Measurements from ENCODE around the gene PYGL. TPM values are rescaled to one million over a fixed set of nuclear protein-coding genes. Genes with fewer than 3 reads are reported as not detected.

PYGL gene
- total RNA-seq, 1 experiment from 2014 or later, result 174 TPM

GRCh38 chr14:50977863-50978528 is 33.7 kb upstream of the PYGL start:
- Histone ChIP-seq H3K4me3 (ENCODE audit: low read length) (no peak overlapping the region), H3K4me1 (ENCODE audit: insufficient read depth, low read length) (no peaks in the 10 kb centered on the region), H3K9me3 (ENCODE audit: low read length) (no peaks in the 10 kb centered on the region), H3K4me2 (ENCODE audit: low read length) (no peak overlapping the region), H3K9ac (ENCODE audit: low read length) (no peak overlapping the region), H3F3A (ENCODE audit: low read length, unreplicated experiment) (no peaks in the 10 kb centered on the region), H4K20me1 (ENCODE audit: low read length) (no peaks in the 10 kb centered on the region), H3K27me3 (ENCODE audit: low read length) (peaks cover 11% of the 10 kb centered on the region; the same call in 1 of the 2 replicates), H2AFZ (ENCODE audit: low read length) (no peak overlapping the region), H3K36me3 (ENCODE audit: low read depth, low read length) (no peaks in the 10 kb centered on the region), H3K9me2 (replicated peaks; ENCODE audit: low read length) (no peaks in the 10 kb centered on the region), H3K79me2 (ENCODE audit: low read length) (no peaks in the 10 kb centered on the region), H3K27ac (ENCODE audit: low read length) (no peak overlapping the region)
- ChIA-PET CTCF (no interaction called here), POLR2A (ENCODE audit: unreplicated experiment) (interaction anchor here (0.6 kb wide), 1 partner anchor 266 kb away, joined by 7 read pairs; no protein-coding TSS in a partner anchor)
- intact Hi-C loops (cut with micrococcal nuclease), result no loop called here
- TF ChIP-seq EZH2 (IDR thresholded peaks at IDR 0.05; ENCODE audit: low read length, unreplicated experiment) (no peak), CTCF (conservative IDR thresholded peaks at IDR 0.05; ENCODE audit: low read depth, low read length) (no peak), EZH2phosphoT487 (IDR thresholded peaks at IDR 0.05; ENCODE audit: borderline replicate concordance, low read length) (no peak)
- BruUV-seq (replicated peaks), result no TSS peak
- ATAC-seq (no peak), DNase-seq (no peak)

- Histone ChIP-seq H3F3A (ENCODE audit: low read length, unreplicated experiment) (no peaks in the 10 kb centered on the region), H3K9ac (ENCODE audit: low read length) (no peak overlapping the region), H3K9me2 (replicated peaks; ENCODE audit: low read length) (no peaks in the 10 kb centered on the region), H3K79me2 (ENCODE audit: low read length) (no peaks in the 10 kb centered on the region), H2AFZ (ENCODE audit: low read length) (no peak overlapping the region), H3K4me3 (ENCODE audit: low read length) (no peak overlapping the region), H3K9me3 (ENCODE audit: low read length) (no peaks in the 10 kb centered on the region), H4K20me1 (ENCODE audit: low read length) (no peaks in the 10 kb centered on the region), H3K36me3 (ENCODE audit: low read depth, low read length) (no peaks in the 10 kb centered on the region), H3K4me1 (ENCODE audit: insufficient read depth, low read length) (no peaks in the 10 kb centered on the region), H3K27ac (ENCODE audit: low read length) (no peak overlapping the region), H3K27me3 (ENCODE audit: low read length) (peaks cover 11% of the 10 kb centered on the region; the same call in 1 of the 2 replicates), H3K4me2 (ENCODE audit: low read length) (no peak overlapping the region)
- CTCF ChIA-PET, result no interaction called here
- TF ChIP-seq CTCF (conservative IDR thresholded peaks at IDR 0.05; ENCODE audit: low read depth, low read length) (no peak), EZH2 (IDR thresholded peaks at IDR 0.05; ENCODE audit: low read length, unreplicated experiment) (no peak), EZH2phosphoT487 (IDR thresholded peaks at IDR 0.05; ENCODE audit: borderline replicate concordance, low read length) (no peak)
- BruUV-seq (replicated peaks), result no TSS peak
- POLR2A ChIA-PET (ENCODE audit: unreplicated experiment), result interaction anchor here (0.5 kb wide), 1 partner anchor 490 kb away, joined by 5 read pairs; no protein-coding TSS in a partner anchor
- no peak for ATAC-seq
- intact Hi-C loops (cut with micrococcal nuclease), result no loop called here
- DNase-seq, result no peak
These were observed 29.8 kb upstream of the PYGL start for GRCh38 chr14:50974118-50974517.

GRCh38 chr14:50972734-50973133 is 28.5 kb upstream of the PYGL start:
- no peak overlapping the region for H3K27ac ChIP-seq (ENCODE audit: low read length)
- TF ChIP-seq CTCF (conservative IDR thresholded peaks at IDR 0.05; ENCODE audit: low read depth, low read length) (no peak), EZH2phosphoT487 (IDR thresholded peaks at IDR 0.05; ENCODE audit: borderline replicate concordance, low read length) (no peak), EZH2 (IDR thresholded peaks at IDR 0.05; ENCODE audit: low read length, unreplicated experiment) (no peak)
- H3K79me2 ChIP-seq (ENCODE audit: low read length), result no peaks in the 10 kb centered on the region
- H3K27me3 ChIP-seq (ENCODE audit: low read length), result peaks cover 11% of the 10 kb centered on the region; the same call in 1 of the 2 replicates
- no peaks in the 10 kb centered on the region for H3K36me3 ChIP-seq (ENCODE audit: low read depth, low read length)
- no peaks in the 10 kb centered on the region for H3K4me1 ChIP-seq (ENCODE audit: insufficient read depth, low read length)
- H3K4me2 ChIP-seq (ENCODE audit: low read length), result no peak overlapping the region
- no peaks in the 10 kb centered on the region for H4K20me1 ChIP-seq (ENCODE audit: low read length)
- H3K9me3 ChIP-seq (ENCODE audit: low read length), result no peaks in the 10 kb centered on the region
- no TSS peak for BruUV-seq (replicated peaks)
- DNase-seq (no peak), ATAC-seq (no peak)
- no peaks in the 10 kb centered on the region for H3K9me2 ChIP-seq (replicated peaks; ENCODE audit: low read length)
- no peak overlapping the region for H3K9ac ChIP-seq (ENCODE audit: low read length)
- no peak overlapping the region for H2AFZ ChIP-seq (ENCODE audit: low read length)
- H3K4me3 ChIP-seq (ENCODE audit: low read length), result no peak overlapping the region
- POLR2A ChIA-PET (ENCODE audit: unreplicated experiment), result no interaction called here
- intact Hi-C loops (cut with micrococcal nuclease), result no loop called here
- CTCF ChIA-PET, result no interaction called here
- H3F3A ChIP-seq (ENCODE audit: low read length, unreplicated experiment), result no peaks in the 10 kb centered on the region
